ENCODE results near the gene RPS13.
"Not testable (repeated sequence)": the region's sequence is repeated elsewhere in the genome, so short reads cannot be mapped to it uniquely, and the experiment has no call there.

Gene RPS13

GRCh38 chr11:17036666-17037658, 40.5 kb downstream of the RPS13 start:
- DNase-seq (ENCODE audit: low read depth, low spot score), result no peak

- not testable (repeated sequence) for DNase-seq (ENCODE audit: low read depth, low spot score)
These were observed 43.4 kb downstream of the RPS13 start for GRCh38 chr11:17034027-17034426.

GRCh38 chr11:17026487-17027082, 50.9 kb downstream of the RPS13 start:
- DNase-seq (ENCODE audit: low read depth, low spot score), result no peak

- no peak for DNase-seq (ENCODE audit: low read depth, low spot score)
These were observed 52.5 kb downstream of the RPS13 start for GRCh38 chr11:17024924-17025323.
